SH-SY5Y (cell line): Measurements from ENCODE around the gene WBP1.

Source experiments
- GATA2 ChIP-seq: IDR thresholded peaks from 2 replicates; pipeline ENCODE4 v1.6.1; 2011; ENCODE audit warnings: mild to moderate bottlenecking, low read depth, low read length
- GATA3 ChIP-seq: IDR thresholded peaks from 2 replicates; pipeline ENCODE4 v1.6.1; 2011; ENCODE audit warnings: low read depth, mild to moderate bottlenecking, low read length, moderate library complexity

- TF ChIP-seq GATA2 (no peak), GATA3 (no peak)
Observed at GRCh38 chr2:74493546-74493945, 35.3 kb downstream of the WBP1 start.
